GM19463 (cell line): ENCODE results near the gene RAB36.

Source experiments
- ATAC-seq: cut with Tn5 transposase; IDR thresholded peaks from one replicate; pipeline ENCODE4 v1.9.1; 2021; ENCODE audit warnings: mild to moderate bottlenecking, moderate library complexity; ENCODE audit not compliant: unreplicated experiment

The RAB36 gene

GRCh38 chr22:23137468-23137867 lies 7.8 kb upstream of the RAB36 start:
- no peak for ATAC-seq

GRCh38 chr22:23137905-23138561 lies 7.2 kb upstream of the RAB36 start:
- peak; percentile 38 for ATAC-seq

DNA sequence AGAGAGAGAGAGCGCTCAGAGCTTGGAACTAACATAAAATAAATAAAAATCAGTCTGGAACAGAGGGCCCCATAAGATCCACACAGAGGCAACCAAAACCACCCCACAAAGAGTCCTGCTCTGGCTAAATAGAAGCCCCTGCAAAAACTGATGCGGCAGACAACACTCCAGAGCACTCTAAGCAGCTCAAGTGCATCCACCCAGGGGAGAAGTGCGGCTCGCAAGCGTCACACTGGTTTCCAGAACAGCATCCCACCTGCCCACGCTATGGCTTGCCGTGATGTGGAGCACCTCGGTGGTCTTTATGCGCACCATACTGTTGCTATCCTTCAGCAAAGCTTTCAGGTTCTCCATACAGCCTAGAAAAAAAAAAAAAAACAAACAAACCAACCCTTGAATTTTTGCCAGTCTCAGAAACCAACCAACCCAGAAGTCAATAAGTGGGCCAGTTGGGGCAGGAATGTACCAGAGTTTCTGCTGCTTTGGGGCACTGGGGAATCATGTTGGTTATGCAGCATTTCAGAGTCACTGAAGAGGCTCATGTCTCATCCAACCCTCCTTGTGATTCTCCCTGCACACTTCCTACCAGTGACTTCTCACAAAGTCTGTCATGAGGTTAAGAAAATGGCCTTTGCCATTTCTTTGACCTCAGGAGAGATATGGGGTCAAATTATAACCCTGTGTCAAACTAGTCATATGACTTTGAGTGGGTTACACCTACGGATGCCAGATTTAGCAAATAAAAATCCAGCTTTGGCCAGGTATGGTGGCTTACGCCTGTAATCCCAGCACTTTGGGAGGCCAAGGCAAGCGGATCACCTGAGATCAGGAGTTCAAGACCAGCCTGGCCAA lies 6.5 kb upstream of the RAB36 start:
- no peak for ATAC-seq

DNA sequence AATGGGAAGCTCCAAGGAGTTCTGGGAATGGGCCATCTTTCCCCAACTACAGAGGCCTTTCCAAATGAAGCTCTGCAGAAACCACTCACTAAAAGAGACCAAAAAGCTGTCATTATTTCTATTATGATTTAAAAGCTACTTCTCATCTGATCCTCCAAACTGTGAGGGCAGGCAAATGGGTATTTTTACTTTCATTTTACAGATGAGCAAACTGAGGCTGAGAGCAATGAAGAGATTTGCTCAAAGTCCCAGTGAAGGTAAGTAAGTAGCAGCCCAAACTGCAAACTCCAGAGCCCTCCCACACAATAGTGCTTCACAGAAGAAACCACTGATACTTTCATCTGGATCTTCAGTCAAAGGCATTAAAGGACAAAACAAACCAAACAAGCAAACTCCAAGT lies 4.9 kb upstream of the RAB36 start:
- ATAC-seq: no peak

DNA sequence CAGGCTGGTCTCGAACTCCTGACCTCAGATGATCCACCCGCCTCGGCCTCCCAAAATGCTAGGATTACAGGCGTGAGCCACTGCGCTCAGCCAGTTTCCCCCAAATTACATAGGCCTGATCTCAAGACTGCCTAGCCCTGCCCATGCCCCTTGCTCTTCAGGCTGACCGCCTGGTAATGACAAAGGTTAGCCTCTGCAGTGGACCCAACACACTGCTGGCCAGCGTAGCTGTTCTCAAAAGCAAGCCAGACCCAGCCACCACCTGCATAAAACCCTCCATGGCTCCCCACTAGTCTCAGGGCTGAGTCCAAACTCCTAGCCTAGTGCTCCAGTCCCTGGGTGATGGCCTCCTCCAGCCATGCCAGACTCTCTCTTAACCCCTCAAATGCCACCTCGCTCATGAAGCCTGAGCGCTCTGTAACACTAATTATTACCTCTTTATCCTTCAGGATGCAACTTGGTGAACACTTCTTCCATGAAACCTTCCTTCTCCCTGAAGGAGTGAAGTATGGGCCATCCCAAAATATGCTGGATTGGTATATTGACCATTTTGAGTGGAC lies 2.7 kb upstream of the RAB36 start:
- no peak for ATAC-seq

DNA sequence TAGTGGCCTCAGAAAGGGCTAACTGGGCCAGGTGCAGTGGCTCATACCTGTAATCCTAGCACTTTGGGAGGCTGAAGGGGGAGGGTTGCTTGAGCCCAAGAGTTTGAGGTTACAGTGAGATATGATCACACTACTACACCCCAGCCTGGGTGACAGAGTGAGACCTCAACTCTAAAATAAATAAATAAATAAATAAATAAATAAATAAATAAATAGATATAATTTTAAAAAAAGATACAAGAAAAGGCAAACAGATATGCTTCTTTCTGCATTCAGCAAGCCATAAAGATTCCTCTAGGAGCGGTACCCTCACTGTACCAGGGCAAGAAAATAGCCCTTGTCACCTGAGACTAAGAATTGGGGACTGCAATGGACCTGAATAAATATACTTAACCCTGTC lies 2.2 kb upstream of the RAB36 start:
- ATAC-seq: no peak

GRCh38 chr22:23144432-23144831 lies 845 bp upstream of the RAB36 start:
- no peak for ATAC-seq

GRCh38 chr22:23145878-23146470 lies 697 bp downstream of the RAB36 start:
- ATAC-seq: no peak

DNA sequence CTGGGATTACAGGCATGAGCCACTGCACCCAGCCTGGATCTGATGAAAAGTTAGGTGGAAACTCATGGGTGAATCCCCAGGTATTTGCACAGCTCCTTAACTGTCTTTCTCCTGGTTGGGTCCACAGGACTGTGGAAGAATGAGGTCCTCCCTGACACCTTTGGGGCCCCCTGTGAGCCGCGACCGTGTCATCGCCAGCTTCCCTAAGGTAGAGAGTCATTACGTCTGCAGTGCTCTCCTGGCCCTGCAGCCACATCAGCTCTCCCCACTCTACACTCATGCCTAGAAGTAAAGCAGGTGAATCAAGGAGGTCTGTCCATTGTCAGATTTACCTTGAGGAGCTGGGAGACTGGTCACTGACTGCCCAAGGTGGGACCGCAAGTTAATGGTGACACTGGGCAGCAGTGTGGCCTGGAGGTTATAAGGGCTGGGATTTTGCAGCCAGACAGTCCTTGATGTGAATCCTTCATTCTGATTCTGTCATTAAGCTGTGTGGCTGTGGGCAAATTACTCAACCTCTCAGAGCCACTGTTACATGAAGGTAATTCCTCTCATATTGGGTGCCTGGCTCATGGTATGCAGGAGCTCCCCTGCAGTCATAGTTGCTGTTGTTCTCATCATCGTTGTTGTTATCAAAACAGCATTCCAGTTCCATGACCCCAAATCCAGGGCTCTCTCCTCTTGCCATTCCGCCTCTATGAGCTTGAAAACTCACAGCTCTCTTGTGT lies 1.4 kb downstream of the RAB36 start:
- ATAC-seq: no peak

- no peak for ATAC-seq
Measured at GRCh38 chr22:23147617-23148387, 2.5 kb downstream of the RAB36 start.

- ATAC-seq: no peak
Measured at GRCh38 chr22:23149743-23150238, 4.5 kb downstream of the RAB36 start.

DNA sequence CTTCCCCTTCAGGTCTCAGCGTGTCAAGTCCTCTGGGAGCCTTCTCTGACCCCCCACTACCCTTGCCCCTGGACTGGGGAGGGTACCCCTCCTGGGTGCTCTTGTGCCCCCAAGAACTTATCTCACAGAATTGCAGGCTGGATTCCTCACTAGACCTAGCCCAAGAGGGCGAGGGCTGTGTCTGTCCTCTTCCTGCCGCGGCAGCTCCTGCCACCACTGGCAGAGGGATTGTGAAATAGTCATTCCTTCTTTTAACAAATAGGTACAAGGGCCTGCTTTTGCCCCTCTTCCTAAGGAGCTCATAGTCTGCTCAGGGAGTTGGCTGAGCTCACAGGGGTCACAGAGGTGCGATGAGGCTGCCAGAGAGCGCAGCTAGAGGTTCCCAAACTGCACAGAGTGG lies 5.5 kb downstream of the RAB36 start:
- no peak for ATAC-seq

DNA sequence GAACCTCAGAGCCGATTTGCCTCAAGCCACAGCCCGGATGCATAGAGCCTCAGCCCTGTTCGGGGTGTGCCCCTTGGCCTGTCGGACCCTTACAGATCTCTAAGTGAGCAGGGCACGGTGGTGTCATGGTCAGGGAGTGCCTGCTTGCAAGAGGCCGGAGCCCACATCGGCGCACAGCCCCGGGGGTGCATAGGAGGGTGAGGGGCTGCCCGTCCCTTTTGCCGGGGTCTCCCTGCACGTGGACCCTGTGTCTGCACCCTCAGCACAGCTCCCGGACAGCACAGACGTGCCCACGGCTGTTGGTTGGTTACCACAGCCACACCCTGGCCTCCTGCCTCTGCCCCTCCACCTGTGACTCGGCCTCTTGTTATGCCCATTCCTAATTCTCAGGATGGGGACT lies 6.5 kb downstream of the RAB36 start:
- ATAC-seq: no peak

DNA sequence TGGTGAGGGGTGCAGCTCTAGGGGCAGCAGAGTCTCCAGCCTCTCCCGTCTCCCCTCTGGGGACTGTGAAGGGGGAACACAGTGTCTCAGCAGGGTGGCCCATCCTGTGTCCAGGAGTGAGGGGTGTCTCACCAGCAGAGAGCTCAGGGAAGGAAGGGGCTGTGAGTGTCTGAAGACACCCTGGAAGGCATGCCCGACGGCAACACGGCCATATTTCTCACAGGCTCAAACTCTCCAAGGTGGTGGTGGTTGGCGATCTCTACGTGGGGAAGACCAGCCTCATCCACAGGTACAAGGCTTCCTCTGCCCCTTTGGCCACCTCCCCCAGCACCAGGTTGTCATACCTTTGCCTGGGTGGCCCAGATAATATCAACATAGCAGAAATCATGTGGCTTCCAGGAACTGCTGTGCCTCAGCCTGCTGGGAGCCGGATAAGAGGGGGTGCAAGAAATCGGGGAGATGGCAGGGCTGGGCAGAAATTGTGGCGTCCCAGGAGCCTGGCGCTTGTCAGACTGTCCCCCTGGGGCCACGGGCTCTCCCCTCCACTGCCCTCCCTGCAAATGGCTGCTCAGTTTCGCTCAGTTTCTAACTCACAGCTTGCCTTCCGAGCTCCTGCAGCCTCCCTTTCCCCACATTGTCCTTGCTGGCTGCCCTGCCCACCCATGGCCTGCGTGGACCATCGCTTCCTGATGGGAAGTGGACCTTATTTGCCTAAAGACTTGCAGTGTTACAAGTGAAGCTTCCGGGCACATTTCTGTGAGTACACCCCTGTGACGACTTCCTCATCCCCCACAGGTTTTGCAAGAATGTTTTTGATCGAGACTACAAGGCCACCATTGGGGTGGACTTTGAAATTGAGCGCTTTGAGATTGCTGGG lies 7.2 kb downstream of the RAB36 start:
- no peak for ATAC-seq

DNA sequence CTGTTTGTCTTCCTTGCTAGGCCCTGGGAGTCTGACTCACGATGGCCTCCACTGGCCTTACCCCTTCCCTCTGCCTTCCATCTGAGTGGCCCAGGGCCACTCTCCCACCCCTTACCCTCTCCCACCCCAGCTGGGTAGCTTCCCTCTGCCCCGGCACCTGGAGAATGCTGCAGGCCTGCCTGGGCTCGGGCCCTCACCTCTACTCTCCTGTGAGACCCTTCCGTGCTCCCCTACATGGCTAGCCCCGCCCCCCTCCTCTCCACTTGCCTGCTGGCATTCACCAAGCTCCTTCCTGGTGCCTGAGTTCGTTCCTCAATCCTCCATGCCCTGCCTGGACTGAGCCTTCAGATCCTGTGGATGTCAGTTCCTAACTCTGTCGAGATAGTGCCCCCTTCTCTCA lies 8.7 kb downstream of the RAB36 start:
- ATAC-seq: no peak

DNA sequence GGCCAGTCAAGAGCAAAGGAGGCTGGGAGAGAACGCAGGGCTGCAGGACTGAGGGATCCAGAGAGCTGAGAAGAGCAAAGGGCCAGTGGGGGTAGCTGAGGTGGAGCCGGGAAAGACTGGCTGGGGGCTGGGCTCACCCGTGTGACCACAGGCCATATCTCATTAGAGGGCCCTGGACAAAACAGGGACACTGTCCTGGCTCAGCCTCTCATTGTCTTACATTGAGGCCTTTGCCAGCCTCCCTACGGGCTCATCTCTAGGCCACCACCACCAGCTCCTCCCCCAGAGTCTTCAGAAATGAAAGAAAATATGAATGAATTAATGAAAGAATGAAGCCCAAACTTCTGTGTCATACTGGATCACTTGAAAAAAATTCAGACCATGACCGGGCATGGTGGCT lies 9.2 kb downstream of the RAB36 start:
- ATAC-seq: no peak

DNA sequence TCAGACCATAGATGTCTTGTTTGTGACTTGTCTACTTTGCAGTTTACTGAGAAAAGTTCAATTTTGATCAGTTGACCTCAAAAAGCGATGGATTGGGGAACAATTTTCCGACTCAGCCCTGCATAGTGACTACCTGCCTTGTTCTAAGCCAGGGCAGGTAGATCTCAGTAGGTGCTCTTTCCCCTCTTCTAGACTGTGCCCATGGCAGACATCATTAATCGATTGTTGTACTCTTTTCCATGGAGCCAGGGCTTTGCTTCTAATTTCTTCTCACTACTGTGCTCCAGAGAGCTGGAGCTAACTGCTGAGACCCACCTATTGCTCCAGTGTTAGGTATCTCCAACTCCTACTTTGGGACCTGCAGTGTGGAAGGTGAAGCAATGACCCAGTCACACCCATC lies 9.9 kb downstream of the RAB36 start:
- no peak for ATAC-seq

DNA sequence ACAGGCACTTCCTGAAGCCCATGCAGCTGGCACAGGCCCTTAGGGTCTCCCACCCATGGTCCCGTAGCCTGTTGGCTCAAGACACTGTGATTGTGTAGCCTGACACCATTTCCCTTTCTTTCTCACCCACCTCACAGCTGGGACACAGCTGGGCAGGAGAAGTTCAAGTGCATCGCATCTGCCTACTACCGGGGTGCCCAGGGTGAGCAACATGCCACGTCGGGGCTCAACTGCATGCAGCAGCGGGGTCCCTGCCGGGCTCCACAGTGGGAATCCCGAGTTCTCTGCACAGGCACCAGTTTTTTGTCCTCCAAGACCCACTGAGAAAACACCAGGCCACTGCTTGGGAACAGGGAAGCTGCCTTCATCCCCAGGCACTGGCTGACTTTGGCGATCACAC lies 10.6 kb downstream of the RAB36 start:
- no peak for ATAC-seq

GRCh38 chr22:23156286-23156685 lies 11.0 kb downstream of the RAB36 start:
- no peak for ATAC-seq
